ENCODE measurements around the gene ZP3. TPM values are rescaled to one million over a fixed set of nuclear protein-coding genes. Genes with fewer than 3 reads are reported as not detected.
A peak's percentile ranks its signal among the peaks of the same experiment; 100 is the strongest.
"Not testable (repeated sequence)": the region's sequence is repeated elsewhere in the genome, so short reads cannot be mapped to it uniquely, and the experiment has no call there.

ZP3 gene
- total RNA-seq, 2 donors from 2014 or later = 4.8 to 13.9 TPM

DNA sequence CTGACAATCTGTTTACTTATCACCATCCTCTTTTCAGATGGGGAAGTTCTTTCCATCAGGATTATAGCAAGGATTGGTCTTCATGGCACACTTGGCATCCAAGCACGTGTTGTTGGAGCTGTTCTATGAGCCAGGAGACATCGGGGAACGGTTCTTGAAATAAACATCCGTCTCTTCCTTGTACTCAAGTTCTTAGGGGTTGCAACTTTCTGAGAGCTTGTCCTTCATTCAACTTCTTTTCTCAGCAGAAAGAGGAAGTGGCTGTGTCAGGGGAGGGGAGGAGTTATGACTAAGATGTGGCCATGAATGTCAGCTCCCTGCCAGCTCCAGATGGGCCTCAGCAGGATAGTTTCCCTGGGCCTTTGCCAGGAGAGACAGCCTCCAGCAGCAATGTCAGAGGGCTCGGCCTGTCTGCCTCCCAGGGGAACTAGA, 20.8 kb downstream of the ZP3 start:
- H3K27ac ChIP-seq = peak overlapping the region; percentile 61
- peak; percentile 49 for DNase-seq
- H3K4me3 ChIP-seq; intact Hi-C loops (cut with DNase I); H3K4me1 ChIP-seq; H3K9ac ChIP-seq (ENCODE audit: low read depth in 2 of 2, low read length in 2 of 2); H3K9me3 ChIP-seq; H3K36me3 ChIP-seq; H3K27me3 ChIP-seq: not testable (repeated sequence)

DNA sequence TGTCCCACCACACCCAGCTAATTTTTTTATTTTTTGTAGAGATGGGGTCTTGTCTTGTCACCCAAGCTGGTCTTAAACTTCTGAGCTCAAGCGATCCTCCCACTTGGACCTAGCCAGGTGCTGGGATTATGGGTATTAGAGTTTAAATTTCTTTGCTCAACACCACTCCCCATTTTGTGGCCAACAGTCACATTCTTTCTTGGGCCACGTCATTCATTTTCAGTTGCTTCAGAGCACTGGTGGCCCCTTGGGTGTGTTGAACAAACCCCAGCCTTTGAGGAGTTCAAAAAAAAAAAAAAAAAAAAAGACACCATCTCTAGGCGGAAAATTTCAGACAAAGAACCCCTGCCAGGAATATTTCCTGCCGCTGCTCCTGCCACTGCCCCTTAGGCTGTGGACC, 32.3 kb downstream of the ZP3 start:
- DNase-seq; H3K4me1 ChIP-seq; H3K27me3 ChIP-seq; H3K36me3 ChIP-seq; intact Hi-C loops (cut with DNase I); H3K9ac ChIP-seq (ENCODE audit: low read depth in 2 of 2, low read length in 2 of 2); H3K27ac ChIP-seq; H3K4me3 ChIP-seq; H3K9me3 ChIP-seq: not testable (repeated sequence)

DNA sequence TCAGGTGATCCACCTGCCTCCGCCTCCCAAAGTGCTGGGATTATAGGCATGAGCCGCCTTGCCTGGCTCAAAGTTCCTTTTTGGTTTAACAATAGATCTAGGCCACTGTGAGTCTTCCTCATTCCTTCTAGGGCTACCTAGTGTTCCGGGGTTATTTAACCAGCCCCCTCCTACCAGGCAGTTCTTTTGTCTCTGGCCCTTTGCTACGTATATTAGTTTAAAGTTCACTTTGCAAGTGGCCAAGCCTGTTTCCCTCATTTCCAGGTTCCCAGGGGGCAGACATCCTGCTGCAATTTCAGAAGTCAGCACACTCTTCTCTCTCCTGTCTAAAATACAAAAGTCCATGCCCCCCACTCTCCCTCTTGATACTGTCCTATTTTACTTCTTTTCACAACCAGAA, 33.8 kb downstream of the ZP3 start:
- H3K27me3 ChIP-seq; H3K27ac ChIP-seq; H3K9ac ChIP-seq (ENCODE audit: low read depth in 2 of 2, low read length in 2 of 2); H3K4me3 ChIP-seq; H3K36me3 ChIP-seq; H3K4me1 ChIP-seq; intact Hi-C loops (cut with DNase I); H3K9me3 ChIP-seq: not testable (repeated sequence)
- peak; percentile 81 for DNase-seq

DNA sequence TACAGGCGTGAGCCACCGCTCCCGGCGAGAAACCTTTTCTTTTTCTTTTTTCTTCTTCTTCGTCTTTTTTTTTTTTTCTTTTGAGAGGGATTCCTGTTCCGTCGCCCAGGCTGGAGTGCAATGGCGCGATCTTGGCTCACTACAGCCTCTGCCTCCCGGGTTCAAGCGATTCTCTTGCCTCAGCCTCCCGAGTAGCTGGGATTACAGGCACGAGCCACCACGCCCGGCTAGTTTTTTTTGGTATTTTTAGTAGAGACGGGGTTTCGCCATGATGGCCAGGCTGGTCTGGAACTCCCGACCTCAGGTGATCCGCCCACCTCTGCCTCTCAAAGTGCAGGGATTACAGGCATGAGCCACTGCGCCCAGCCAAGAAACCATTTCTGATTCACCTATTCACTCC, 36.0 kb downstream of the ZP3 start:
- H3K4me3 ChIP-seq; H3K36me3 ChIP-seq; H3K9me3 ChIP-seq; H3K27me3 ChIP-seq; H3K27ac ChIP-seq; intact Hi-C loops (cut with DNase I); H3K4me1 ChIP-seq; DNase-seq; H3K9ac ChIP-seq (ENCODE audit: low read depth in 2 of 2, low read length in 2 of 2): not testable (repeated sequence)

DNA sequence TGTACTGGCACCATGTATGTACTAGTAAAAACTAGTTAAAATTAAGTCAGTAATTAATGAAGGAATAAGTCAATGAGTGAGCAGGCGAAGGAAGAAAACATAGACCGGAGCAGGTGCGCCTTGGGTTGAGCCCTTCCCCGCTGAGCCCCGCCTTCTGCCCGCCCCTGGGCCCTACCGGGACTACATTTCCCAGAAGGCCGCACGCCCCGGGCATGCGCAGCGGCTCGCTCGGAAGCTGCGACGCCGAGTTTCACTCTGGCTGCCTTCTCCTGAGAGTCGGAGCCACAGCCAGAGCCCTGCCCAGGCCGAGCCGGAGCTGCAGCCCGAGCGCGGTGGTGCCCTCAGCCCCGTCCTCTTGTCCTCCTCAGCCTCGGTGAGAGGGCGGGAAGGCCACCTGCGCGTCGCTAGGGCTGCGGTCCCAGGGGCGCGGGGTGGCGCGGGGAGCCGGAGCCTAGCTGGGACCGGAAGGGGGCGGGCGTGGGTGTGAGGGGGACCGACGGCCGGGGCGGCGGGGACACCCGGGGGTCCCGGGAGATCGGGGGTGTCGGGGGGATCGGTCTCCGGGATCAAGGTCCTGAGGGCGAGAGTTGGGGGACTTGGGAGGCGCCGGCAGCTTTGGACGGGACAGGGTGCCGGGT, 36.8 kb downstream of the ZP3 start, which contains the start of gene DTX2:
DTX2 (plus strand) TSS at position 246 of the 638 bp plus-strand sequence. CDS start 18,801 bp downstream, outside the sequence.
- H3K4me1 ChIP-seq; DNase-seq; H3K27ac ChIP-seq; H3K27me3 ChIP-seq; H3K36me3 ChIP-seq; H3K9me3 ChIP-seq; intact Hi-C loops (cut with DNase I): not testable (repeated sequence)
- H3K4me3 ChIP-seq = peak within 1 kb of the TSS; percentile 38
- peak within 1 kb of the TSS in 1 of 2 donors; percentile 43 for H3K9ac ChIP-seq (ENCODE audit: low read depth in 2 of 2, low read length in 2 of 2)

DNA sequence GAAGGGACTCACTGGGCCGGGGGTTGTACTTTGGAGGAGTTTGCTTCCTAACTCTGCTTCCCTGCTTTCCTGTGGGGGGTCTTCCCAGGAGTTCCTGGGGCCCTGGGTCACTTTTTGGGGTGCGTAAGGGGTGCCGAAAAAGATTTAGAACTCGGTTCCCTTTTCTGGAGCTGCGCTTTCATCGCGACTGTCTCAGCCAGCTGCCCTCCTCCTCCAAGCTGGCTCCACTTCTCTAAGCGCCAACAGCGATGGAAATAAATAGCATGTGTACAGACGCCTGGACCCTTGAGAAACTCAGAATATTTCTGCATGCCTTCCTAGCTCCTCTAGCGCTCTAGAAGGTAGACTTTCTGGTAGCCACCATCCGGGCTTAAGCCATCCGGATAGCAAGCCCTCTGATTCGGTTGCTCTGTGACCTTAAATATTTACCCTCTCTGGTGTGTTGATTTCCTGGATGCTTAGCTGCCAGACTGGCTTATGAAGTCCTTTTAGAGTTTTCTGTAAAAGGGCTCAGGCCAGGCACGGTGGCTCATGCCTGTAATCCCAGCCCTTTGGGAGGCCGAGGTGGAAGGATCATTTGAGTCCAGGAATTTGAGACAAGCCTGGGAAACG, 37.6 kb downstream of the ZP3 start:
- DNase-seq; H3K9me3 ChIP-seq; H3K9ac ChIP-seq (ENCODE audit: low read depth in 2 of 2, low read length in 2 of 2); H3K36me3 ChIP-seq; H3K4me3 ChIP-seq; H3K27me3 ChIP-seq; H3K4me1 ChIP-seq; H3K27ac ChIP-seq; intact Hi-C loops (cut with DNase I): not testable (repeated sequence)

DNA sequence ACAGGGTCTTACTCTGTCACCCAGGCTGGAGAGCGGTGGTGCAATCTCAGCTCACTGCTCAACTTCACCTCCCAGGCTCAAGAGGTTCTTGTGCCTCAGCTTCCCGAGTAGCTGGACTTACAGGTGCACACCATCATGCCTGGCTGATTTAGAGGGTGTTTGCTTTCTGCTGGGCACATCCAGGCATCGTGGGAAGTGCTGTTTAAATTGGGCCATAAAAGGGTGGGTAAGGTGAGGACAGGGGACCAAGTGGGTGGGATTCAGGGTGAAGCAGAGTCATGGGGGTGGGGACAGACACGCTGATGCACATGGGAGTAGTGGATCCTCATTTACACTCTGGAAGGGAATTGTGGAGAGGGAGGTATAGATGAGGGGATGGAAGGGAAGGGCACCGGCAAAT, 40.2 kb downstream of the ZP3 start:
- H3K9ac ChIP-seq (ENCODE audit: low read depth in 2 of 2, low read length in 2 of 2); H3K27me3 ChIP-seq; H3K4me1 ChIP-seq; intact Hi-C loops (cut with DNase I); H3K9me3 ChIP-seq; H3K36me3 ChIP-seq; H3K4me3 ChIP-seq: not testable (repeated sequence)
- H3K27ac ChIP-seq = peak overlapping the region; percentile 32
- DNase-seq = peak; percentile 53

DNA sequence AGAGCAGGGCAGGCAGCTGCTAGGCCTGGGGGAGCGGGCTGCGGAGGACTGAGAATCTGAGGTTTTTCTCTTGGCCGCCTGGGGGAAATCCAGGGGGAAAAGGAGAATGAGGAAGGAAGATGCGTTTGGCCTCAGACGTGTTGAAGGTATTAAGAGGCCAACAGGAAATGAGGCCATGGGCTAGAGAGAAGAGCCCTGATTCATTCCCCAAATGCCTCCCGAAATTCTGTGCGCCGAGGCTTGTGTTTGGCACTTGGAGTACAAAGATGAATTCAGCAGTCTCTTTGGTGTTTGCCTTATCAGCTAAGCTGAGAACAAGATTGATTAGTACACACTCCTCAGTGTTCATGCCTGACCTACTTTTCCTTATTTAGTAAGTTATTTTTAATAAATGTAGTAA, 41.2 kb downstream of the ZP3 start:
- H3K27me3 ChIP-seq; DNase-seq; H3K9ac ChIP-seq (ENCODE audit: low read depth in 2 of 2, low read length in 2 of 2); H3K4me1 ChIP-seq; H3K9me3 ChIP-seq; H3K36me3 ChIP-seq; H3K4me3 ChIP-seq; intact Hi-C loops (cut with DNase I); H3K27ac ChIP-seq: not testable (repeated sequence)

DNA sequence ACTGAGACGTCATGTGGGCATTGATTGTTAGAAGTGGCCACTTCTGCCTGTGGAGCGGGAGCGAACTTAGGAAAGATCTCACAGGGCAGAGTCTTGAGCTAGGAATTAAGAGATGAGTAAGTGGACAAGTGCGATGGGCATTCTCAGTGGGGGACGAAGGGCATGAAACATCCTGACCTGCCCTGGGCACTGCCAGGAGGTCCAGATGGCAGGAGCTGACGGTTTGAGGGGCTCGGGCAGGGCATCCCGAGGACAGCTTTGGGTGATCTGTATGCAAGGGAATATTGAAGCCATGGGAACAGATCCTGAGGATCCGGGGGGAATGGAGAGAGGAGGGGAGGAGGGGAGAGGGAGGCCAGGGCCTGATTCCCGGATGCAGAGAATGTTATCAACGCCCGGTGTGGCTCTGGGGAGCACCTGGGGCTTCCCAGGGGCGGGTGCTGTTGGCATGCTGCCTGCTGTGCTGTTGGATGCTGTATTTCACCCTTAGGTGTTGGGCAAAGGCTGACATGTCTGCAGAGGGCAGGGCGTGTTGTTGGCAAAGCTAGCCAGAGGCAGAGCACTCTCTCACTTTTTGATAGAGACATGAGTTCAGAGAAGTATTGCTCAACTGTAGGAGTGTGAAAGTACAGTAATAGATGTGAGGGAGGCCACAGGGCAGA, 43.1 kb downstream of the ZP3 start:
- H3K9me3 ChIP-seq; H3K4me1 ChIP-seq; H3K4me3 ChIP-seq; intact Hi-C loops (cut with DNase I); H3K36me3 ChIP-seq; H3K27me3 ChIP-seq: not testable (repeated sequence)
- H3K9ac ChIP-seq (ENCODE audit: low read depth in 2 of 2, low read length in 2 of 2) = peak overlapping the region in 1 of 2 donors; percentile 26
- H3K27ac ChIP-seq = peak overlapping the region; percentile 64
- peak; percentile 92 for DNase-seq

DNA sequence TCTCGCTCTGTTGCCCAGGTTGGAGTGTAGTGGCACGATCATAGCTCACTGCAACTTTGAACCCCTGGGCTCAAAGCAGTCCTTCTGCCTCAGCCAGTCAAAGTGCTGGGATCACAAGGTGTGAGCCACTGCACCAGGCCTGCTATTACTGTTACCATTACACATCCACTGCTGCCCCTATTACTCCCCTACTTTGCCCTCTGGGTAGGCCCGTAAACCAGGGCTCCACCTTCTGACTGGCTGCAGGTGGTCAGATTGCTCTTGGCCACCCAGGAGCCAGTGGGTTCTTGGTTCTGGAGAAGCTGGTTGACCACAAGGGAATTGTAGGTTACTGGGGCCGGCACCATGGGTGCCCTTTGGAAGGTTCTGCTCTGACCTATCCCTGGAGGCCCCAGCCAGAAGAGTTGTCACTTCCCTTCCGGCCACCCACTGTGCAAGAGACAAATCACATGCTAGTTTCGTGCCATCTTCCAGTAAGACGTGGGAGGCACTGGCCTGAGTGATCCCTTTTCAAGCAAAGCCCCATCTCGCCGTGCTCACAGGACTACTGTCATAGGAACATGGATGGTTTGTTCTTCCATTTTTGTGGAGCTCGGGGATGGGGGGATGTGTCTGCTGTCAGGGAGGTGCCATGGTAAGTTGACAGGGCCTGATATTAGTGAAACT, 46.9 kb downstream of the ZP3 start:
- DNase-seq; H3K36me3 ChIP-seq; H3K27me3 ChIP-seq; intact Hi-C loops (cut with DNase I); H3K9ac ChIP-seq (ENCODE audit: low read depth in 2 of 2, low read length in 2 of 2); H3K4me3 ChIP-seq; H3K27ac ChIP-seq; H3K4me1 ChIP-seq; H3K9me3 ChIP-seq: not testable (repeated sequence)

DNA sequence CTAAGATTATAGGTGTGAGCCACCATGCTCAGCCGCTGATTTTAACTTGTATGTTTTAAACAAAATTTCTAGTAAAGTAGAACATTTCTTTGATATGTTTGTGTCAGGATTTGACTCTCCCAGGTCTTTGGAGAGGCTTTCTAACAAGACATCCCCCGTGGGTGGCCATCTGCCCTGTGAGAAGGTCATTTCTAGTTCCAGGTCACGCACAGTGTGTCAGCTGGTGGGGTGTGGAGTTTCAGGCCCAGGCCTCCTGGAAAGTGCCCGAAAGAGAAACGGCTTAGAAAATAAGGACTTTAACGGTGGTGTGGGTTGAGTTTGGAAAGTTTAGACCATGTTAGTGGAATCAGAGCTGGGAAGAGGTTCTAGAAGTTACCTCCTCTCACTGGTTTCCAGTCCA, 48.3 kb downstream of the ZP3 start:
- H3K36me3 ChIP-seq; H3K9me3 ChIP-seq; intact Hi-C loops (cut with DNase I); H3K4me1 ChIP-seq; H3K9ac ChIP-seq (ENCODE audit: low read depth in 2 of 2, low read length in 2 of 2); DNase-seq; H3K4me3 ChIP-seq; H3K27me3 ChIP-seq; H3K27ac ChIP-seq: not testable (repeated sequence)

DNA sequence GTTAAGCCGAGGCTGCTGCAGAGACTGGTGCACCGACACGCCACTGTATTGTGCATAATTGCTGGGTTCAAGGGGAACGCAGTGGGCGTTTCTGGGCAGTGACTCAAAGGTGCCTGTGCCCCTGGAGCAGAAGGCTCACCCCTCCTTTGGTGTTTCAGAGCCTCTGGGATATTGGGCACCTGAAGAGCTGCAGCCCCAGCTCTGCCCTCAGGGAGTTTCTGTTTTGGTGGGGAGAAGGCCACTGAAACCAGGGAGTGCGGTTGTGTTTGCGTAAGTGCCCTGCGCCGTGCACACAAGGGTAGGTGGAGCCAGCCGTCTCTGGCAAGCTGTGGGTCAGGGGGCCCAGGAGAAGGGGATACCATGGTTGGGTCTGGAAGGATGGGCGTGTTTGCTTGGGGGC, 51.5 kb downstream of the ZP3 start:
- H3K4me3 ChIP-seq; H3K27me3 ChIP-seq; H3K27ac ChIP-seq; intact Hi-C loops (cut with DNase I); DNase-seq; H3K9ac ChIP-seq (ENCODE audit: low read depth in 2 of 2, low read length in 2 of 2); H3K9me3 ChIP-seq; H3K4me1 ChIP-seq; H3K36me3 ChIP-seq: not testable (repeated sequence)

DNA sequence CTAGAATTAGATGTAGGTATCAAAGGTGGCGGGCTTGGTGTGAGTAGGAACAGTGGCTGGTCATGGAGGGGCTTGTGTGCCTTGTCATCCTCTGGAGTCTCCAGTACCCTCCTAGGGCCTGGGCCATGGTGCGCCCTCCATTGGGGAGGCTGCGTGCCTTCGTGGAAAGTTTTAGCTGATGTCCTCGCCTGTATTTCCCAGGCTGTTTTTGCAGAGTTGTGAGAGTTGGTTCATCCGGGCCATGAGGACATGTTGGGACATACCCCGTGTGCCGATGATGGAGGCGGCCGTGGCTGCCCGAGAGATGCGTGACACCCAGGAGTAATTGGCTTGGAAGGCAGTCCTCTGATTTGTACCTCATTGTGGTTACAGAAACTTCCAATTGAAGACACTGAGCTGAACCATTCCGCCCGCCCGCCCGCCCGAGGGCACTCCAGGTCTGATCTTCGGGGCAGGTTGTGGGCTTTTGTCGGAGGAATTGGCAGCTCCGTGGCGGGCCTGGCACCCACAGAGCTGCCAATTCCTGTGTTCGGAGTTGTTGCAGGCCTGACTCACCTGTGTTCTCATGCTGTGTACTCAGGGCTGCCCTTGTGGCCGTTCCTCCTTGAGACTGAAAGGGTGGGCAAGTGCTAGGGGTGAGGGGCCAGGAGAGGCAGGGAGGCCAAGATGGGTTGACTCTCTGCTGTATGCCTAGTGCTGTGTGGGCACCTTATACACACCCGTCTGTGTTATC, 52.2 kb downstream of the ZP3 start:
- intact Hi-C loops (cut with DNase I); H3K27ac ChIP-seq; H3K4me3 ChIP-seq; H3K27me3 ChIP-seq; H3K9me3 ChIP-seq; H3K9ac ChIP-seq (ENCODE audit: low read depth in 2 of 2, low read length in 2 of 2); DNase-seq; H3K36me3 ChIP-seq; H3K4me1 ChIP-seq: not testable (repeated sequence)

Measured in colonic mucosa (tissue), 4 donors.